IPS DF 6.9 (cell line): ENCODE results near the gene MUC3A.

ENCODE experiments used
- DNase-seq: peaks from one replicate; pipeline ENCODE4 v3.0.0-alpha.2; 2013; ENCODE audit warnings: low read depth, low spot score
- H3K27ac ChIP-seq: one replicate; pipeline ENCODE4 v1.5.1; 2013; ENCODE audit warnings: low read length, control low read depth
- H3K27me3 ChIP-seq: 2 replicates; pipeline ENCODE4 v1.6.1; 2013; ENCODE audit warnings: mild to moderate bottlenecking, low read length; ENCODE audit not compliant: control insufficient read depth, insufficient read depth
- H3K36me3 ChIP-seq: 2 replicates; pipeline ENCODE4 v1.6.1; 2013; ENCODE audit warnings: low read length; ENCODE audit not compliant: control insufficient read depth, insufficient read depth
- H3K4me1 ChIP-seq: 2 replicates; pipeline ENCODE4 v1.6.1; 2013; ENCODE audit warnings: low read length; ENCODE audit not compliant: control insufficient read depth, insufficient read depth
- H3K4me3 ChIP-seq: 2 replicates; pipeline ENCODE4 v1.5.1; 2013; ENCODE audit warnings: mild to moderate bottlenecking, low read length
- H3K9me3 ChIP-seq: 2 replicates; pipeline ENCODE4 v1.6.1; 2013; ENCODE audit warnings: low read length, inconsistent platforms; ENCODE audit not compliant: control insufficient read depth, insufficient read depth
- WGBS: extraction: QIAGEN DNeasy Blood & Tissue Kit; methylation state at CpG from one replicate; pipeline ENCODE4 v1.1.7; 2013; ENCODE audit warnings: mixed read lengths, missing lambda C conversion rate; ENCODE audit not compliant: insufficient read length, insufficient coverage; 5-methylcytosine and 5-hydroxymethylcytosine counted together

Gene MUC3A

GRCh38 chr7:100946111-100946510 is 3.2 kb upstream of the MUC3A start:
- WGBS = no CpG with 5 or more reads among the region's 4 CpGs
- no peak overlapping the region for H3K27ac ChIP-seq
- no peaks in the 10 kb centered on the region; the same call in 1 of the 2 replicates for H3K36me3 ChIP-seq
- H3K4me1 ChIP-seq = peaks cover 8% of the 10 kb centered on the region
- H3K27me3 ChIP-seq = no peaks in the 10 kb centered on the region
- DNase-seq = no peak
- no peaks in the 10 kb centered on the region for H3K9me3 ChIP-seq
- H3K4me3 ChIP-seq = no peak overlapping the region

GRCh38 chr7:100946766-100947365 is 2.5 kb upstream of the MUC3A start:
- no peak overlapping the region for H3K4me3 ChIP-seq
- H3K36me3 ChIP-seq = no peaks in the 10 kb centered on the region; the same call in 1 of the 2 replicates
- H3K27me3 ChIP-seq = no peaks in the 10 kb centered on the region
- DNase-seq = no peak
- H3K4me1 ChIP-seq = peaks cover 12% of the 10 kb centered on the region
- no CpG with 5 or more reads among the region's 11 CpGs for whole genome bisulfite sequencing
- H3K27ac ChIP-seq = no peak overlapping the region
- no peaks in the 10 kb centered on the region for H3K9me3 ChIP-seq

- H3K4me3 ChIP-seq = no peak overlapping the region
- WGBS = no CpG with 5 or more reads among the region's 5 CpGs
- DNase-seq = no peak
- no peak overlapping the region for H3K27ac ChIP-seq
- H3K27me3 ChIP-seq = no peaks in the 10 kb centered on the region
- H3K9me3 ChIP-seq = no peaks in the 10 kb centered on the region
- no peaks in the 10 kb centered on the region; the same call in 1 of the 2 replicates for H3K36me3 ChIP-seq
- H3K4me1 ChIP-seq = peaks cover 12% of the 10 kb centered on the region
Observed at GRCh38 chr7:100947792-100948191, 1.5 kb upstream of the MUC3A start.

- H3K27me3 ChIP-seq = no peaks in the 10 kb centered on the region
- H3K9me3 ChIP-seq = no peaks in the 10 kb centered on the region
- no peak for DNase-seq
- whole genome bisulfite sequencing = no CpG with 5 or more reads among the region's 15 CpGs
- H3K4me1 ChIP-seq = peaks cover 12% of the 10 kb centered on the region
- H3K4me3 ChIP-seq = no peak overlapping the region
- no peak overlapping the region for H3K27ac ChIP-seq
- H3K36me3 ChIP-seq = no peaks in the 10 kb centered on the region; the same call in 1 of the 2 replicates
Observed at GRCh38 chr7:100949933-100950443, 654 bp downstream of the MUC3A start.

GRCh38 chr7:100951172-100951571 is 1.8 kb downstream of the MUC3A start:
- Histone ChIP-seq H3K9me3 (no peaks in the 10 kb centered on the region), H3K27ac (no peak overlapping the region), H3K27me3 (no peaks in the 10 kb centered on the region), H3K36me3 (no peaks in the 10 kb centered on the region; the same call in 1 of the 2 replicates), H3K4me3 (no peak overlapping the region), H3K4me1 (peaks cover 12% of the 10 kb centered on the region)
- peak; percentile 96 for DNase-seq
- no CpG with 5 or more reads among the region's 6 CpGs for WGBS

GRCh38 chr7:100951888-100952560 is 2.7 kb downstream of the MUC3A start:
- Histone ChIP-seq H3K27ac (no peak overlapping the region), H3K4me1 (peaks cover 12% of the 10 kb centered on the region), H3K36me3 (no peaks in the 10 kb centered on the region; the same call in 1 of the 2 replicates), H3K27me3 (no peaks in the 10 kb centered on the region), H3K9me3 (no peaks in the 10 kb centered on the region), H3K4me3 (no peak overlapping the region)
- WGBS = no CpG with 5 or more reads among the region's 15 CpGs
- no peak for DNase-seq

- H3K27ac ChIP-seq = no peak overlapping the region
- no peaks in the 10 kb centered on the region; the same call in 1 of the 2 replicates for H3K36me3 ChIP-seq
- DNase-seq = no peak
- H3K27me3 ChIP-seq = no peaks in the 10 kb centered on the region
- no peak overlapping the region for H3K4me3 ChIP-seq
- WGBS = no CpG with 5 or more reads among the region's 2 CpGs
- H3K4me1 ChIP-seq = peaks cover 12% of the 10 kb centered on the region
- no peaks in the 10 kb centered on the region for H3K9me3 ChIP-seq
Observed at GRCh38 chr7:100952641-100953040, 3.3 kb downstream of the MUC3A start.

- no peaks in the 10 kb centered on the region for H3K36me3 ChIP-seq
- WGBS = 100% methylated on average over 3 of the region's 12 CpGs
Observed at GRCh38 chr7:100957832-100958421, 8.6 kb downstream of the MUC3A start.

GRCh38 chr7:100959894-100960293 is 10.6 kb downstream of the MUC3A start:
- WGBS = no CpG with 5 or more reads among the region's 2 CpGs
- H3K4me3 ChIP-seq = no peak overlapping the region
- peaks cover 4% of the 10 kb centered on the region; the same call in 1 of the 2 replicates for H3K4me1 ChIP-seq
- DNase-seq = no peak
- no peaks in the 10 kb centered on the region for H3K36me3 ChIP-seq
- H3K9me3 ChIP-seq = no peaks in the 10 kb centered on the region
- H3K27ac ChIP-seq = no peak overlapping the region
- no peaks in the 10 kb centered on the region for H3K27me3 ChIP-seq

More at GRCh38 chr7:100957832-100958421, 8.6 kb downstream of the MUC3A start:
- DNase-seq = no peak
- no peaks in the 10 kb centered on the region for H3K9me3 ChIP-seq
- no peaks in the 10 kb centered on the region for H3K4me1 ChIP-seq
- H3K4me3 ChIP-seq = no peak overlapping the region
- no peaks in the 10 kb centered on the region for H3K27me3 ChIP-seq
- H3K27ac ChIP-seq = no peak overlapping the region

- DNase-seq = no peak
- Histone ChIP-seq H3K4me3 (no peak overlapping the region), H3K4me1 (peaks cover 14% of the 10 kb centered on the region), H3K9me3 (no peaks in the 10 kb centered on the region), H3K27ac (no peak overlapping the region), H3K36me3 (no peaks in the 10 kb centered on the region), H3K27me3 (peaks cover 3% of the 10 kb centered on the region; the same call in 1 of the 2 replicates)
- 100% methylated on average over 1 of the region's 3 CpGs for WGBS
Observed at GRCh38 chr7:100962537-100962936, 13.2 kb downstream of the MUC3A start.
